Liver (tissue), 9 donors: Measurements from ENCODE around the gene CREBL2. TPM values are rescaled to one million over a fixed set of nuclear protein-coding genes. Genes with fewer than 3 reads are reported as not detected.
"Not testable (repeated sequence)": the region's sequence is repeated elsewhere in the genome, so short reads cannot be mapped to it uniquely, and the experiment has no call there.

Experiments used
- DNase-seq: peaks from one replicate; pipeline ENCODE4 v3.0.0-alpha.2; 2017; ENCODE audit warnings: low spot score
- H3K27ac ChIP-seq, 2 donors: one replicate each; pipeline ENCODE4 v1.7.0; 2013; ENCODE audit warnings: inconsistent platforms in 2 of 2, low read length in 2 of 2, control low read depth in 1 of 2, low read depth in 1 of 2, mild to moderate bottlenecking in 1 of 2
- H3K27me3 ChIP-seq, 4 donors: one replicate each; pipeline versions ENCODE4 v1.6.1 to v1.7.0; 2013; ENCODE audit warnings: low read length in 3 of 4, inconsistent platforms in 1 of 4, mild to moderate bottlenecking in 1 of 4, moderate library complexity in 1 of 4; ENCODE audit not compliant: control insufficient read depth in 4 of 4, insufficient read depth in 4 of 4
- H3K36me3 ChIP-seq, 4 donors: one replicate each; pipeline versions ENCODE4 v1.6.1 to v1.7.0; 2013; ENCODE audit warnings: low read length in 3 of 4, mild to moderate bottlenecking in 3 of 4, low read depth in 1 of 4, moderate library complexity in 1 of 4; ENCODE audit not compliant: control insufficient read depth in 4 of 4, insufficient read depth in 3 of 4
- H3K4me1 ChIP-seq, 4 donors: one replicate each; pipeline versions ENCODE4 v1.6.1 to v1.7.0; 2013; ENCODE audit warnings: low read length in 3 of 4, mild to moderate bottlenecking in 3 of 4, moderate library complexity in 1 of 4; ENCODE audit not compliant: control insufficient read depth in 4 of 4, insufficient read depth in 4 of 4
- H3K4me3 ChIP-seq, 3 donors: one replicate each; pipeline versions ENCODE4 v1.6.1 to v1.7.0; 2013; ENCODE audit warnings: low read length in 3 of 3, control low read depth in 1 of 3, low read depth in 1 of 3, mild to moderate bottlenecking in 1 of 3
- H3K9ac ChIP-seq, 2 donors: one replicate each; pipeline ENCODE4 v1.7.0; 2013; ENCODE audit warnings: low read length in 2 of 2, mild to moderate bottlenecking in 2 of 2, moderate library complexity in 2 of 2, control low read depth in 1 of 2, low read depth in 1 of 2
- H3K9me3 ChIP-seq, 4 donors: one replicate each; pipeline versions ENCODE4 v1.6.1 to v1.7.0; 2013; ENCODE audit warnings: low read length in 3 of 4; ENCODE audit not compliant: control insufficient read depth in 4 of 4
- ATF3 ChIP-seq: IDR thresholded peaks from 2 replicates; pipeline ENCODE4 v1.6.1; 2016; ENCODE audit warnings: antibody characterized with exemption
- CTCF ChIP-seq: fragments of 150-350 bp; IDR thresholded peaks from 2 replicates; pipeline ENCODE4 v1.5.1; 2017; ENCODE audit warnings: improper control_type of control experiment, low read depth, low read length; ENCODE audit not compliant: missing input control
- FOXA1 ChIP-seq: IDR thresholded peaks from 2 replicates; pipeline ENCODE4 v1.6.1; 2016; ENCODE audit warnings: antibody characterized with exemption
- FOXA2 ChIP-seq: IDR thresholded peaks from 2 replicates; pipeline ENCODE4 v1.6.1; 2016; ENCODE audit warnings: antibody characterized with exemption
- GABPA ChIP-seq, 2 donors: IDR thresholded peaks in 1 of 2; conservative IDR thresholded peaks in 1 of 2; 2 replicates each; pipeline ENCODE4 v1.6.1; 2016; ENCODE audit warnings: antibody characterized with exemption in 2 of 2, mild to moderate bottlenecking in 1 of 2, moderate library complexity in 1 of 2
- HNF4A ChIP-seq, 2 donors: conservative IDR thresholded peaks; 2 replicates each; pipeline ENCODE4 v1.6.1; 2016; ENCODE audit warnings: antibody characterized with exemption in 2 of 2, mild to moderate bottlenecking in 2 of 2
- HNF4G ChIP-seq: IDR thresholded peaks from 2 replicates; pipeline ENCODE4 v1.6.1; 2016; ENCODE audit warnings: antibody characterized with exemption
- JUND ChIP-seq, 2 donors: IDR thresholded peaks; 2 replicates each; pipeline ENCODE4 v1.6.1; 2016; ENCODE audit warnings: antibody characterized with exemption in 2 of 2
- MAX ChIP-seq: IDR thresholded peaks from 2 replicates; pipeline ENCODE4 v1.6.1; 2016; ENCODE audit warnings: antibody characterized with exemption
- NR2F2 ChIP-seq: IDR thresholded peaks from 2 replicates; pipeline ENCODE4 v1.6.1; 2016; ENCODE audit warnings: antibody characterized with exemption
- RAD21 ChIP-seq, 2 donors: IDR thresholded peaks; 2 replicates each; pipeline ENCODE4 v1.6.1; 2016; ENCODE audit warnings: antibody characterized with exemption in 2 of 2, mild to moderate bottlenecking in 2 of 2
- REST ChIP-seq: IDR thresholded peaks from 2 replicates; pipeline ENCODE4 v1.6.1; 2016; ENCODE audit warnings: antibody characterized with exemption, mild to moderate bottlenecking
- RXRA ChIP-seq, 2 donors: IDR thresholded peaks; 2 replicates each; pipeline ENCODE4 v1.6.1; 2017 to 2018; ENCODE audit warnings: antibody characterized with exemption in 2 of 2, mild to moderate bottlenecking in 1 of 2
- SP1 ChIP-seq: IDR thresholded peaks from 2 replicates; pipeline ENCODE4 v1.6.1; 2018; ENCODE audit warnings: antibody characterized with exemption, mild to moderate bottlenecking
- TAF1 ChIP-seq: conservative IDR thresholded peaks from 2 replicates; pipeline ENCODE4 v1.6.1; 2016; ENCODE audit warnings: antibody characterized with exemption, mild to moderate bottlenecking
- YY1 ChIP-seq: IDR thresholded peaks from 2 replicates; pipeline ENCODE4 v1.6.1; 2016; ENCODE audit warnings: antibody characterized with exemption, mild to moderate bottlenecking
- ZBTB33 ChIP-seq: IDR thresholded peaks from 2 replicates; pipeline ENCODE4 v1.6.1; 2016; ENCODE audit warnings: antibody characterized with exemption
- WGBS: extraction: QIAGEN DNeasy Blood & Tissue Kit; methylation state at CpG from one replicate; pipeline ENCODE4 v1.1.7; 2013; 5-methylcytosine and 5-hydroxymethylcytosine counted together
- polyA plus RNA-seq, 2 donors: library from polyadenylated mRNA; stranded (reverse) in 1 of 2; unstranded in 1 of 2; fragments of 200-250 nt in 1 of 2; fragments of >200 nt in 1 of 2; fragmentation: Nextera tagmentation in 1 of 2; extraction: Ambion mirVana in 1 of 2; gene quantifications; one replicate each; pipeline versions ENCODE4 v1.2.1 to v1.2.3, GENCODE V29; 2013 to 2015
- total RNA-seq, 2 donors: library from RNA; depleted of rRNA; stranded (reverse); fragments of >200 nt; gene quantifications; one replicate each; pipeline ENCODE4 v1.2.3, GENCODE V29; 2014
- donor health status: healthy.
- donor health status: healthy.
- donor health status: healthy.
- donor health status: healthy.
- donor health status: healthy.

Gene CREBL2
- total and polyA plus RNA-seq, 4 donors, result 14.6 to 27.4 (median 19.0) TPM

- DNase-seq, result no peak
- Histone ChIP-seq H3K4me3 (no peak overlapping the region), H3K4me1 (no peaks in the 10 kb centered on the region), H3K27me3 (no peaks in the 10 kb centered on the region), H3K9me3 (no peaks in the 10 kb centered on the region), H3K27ac (no peak overlapping the region), H3K36me3 (no peaks in the 10 kb centered on the region), H3K9ac (no peak overlapping the region)
- 85% methylated on average over 3 of the region's 3 CpGs for WGBS
- no peak for TF ChIP-seq GABPA (IDR thresholded peaks at IDR 0.05 in 1 of 2, conservative IDR thresholded peaks at IDR 0.05 in 1 of 2)
- no peak for TF ChIP-seq ATF3
- TF ChIP-seq HNF4G, result no peak
- TF ChIP-seq FOXA1, result no peak
- no peak for TF ChIP-seq ZBTB33
- no peak for TF ChIP-seq NR2F2
- no peak for TF ChIP-seq HNF4A (conservative IDR thresholded peaks at IDR 0.05)
- no peak for TF ChIP-seq RAD21 (IDR thresholded peaks at IDR 0.05)
- TF ChIP-seq JUND (IDR thresholded peaks at IDR 0.05), result no peak
- TF ChIP-seq CTCF, result no peak
- TF ChIP-seq SP1, result no peak
- TF ChIP-seq MAX, result no peak
- no peak for TF ChIP-seq FOXA2
- TF ChIP-seq RXRA (IDR thresholded peaks at IDR 0.05), result no peak
- TF ChIP-seq TAF1, result no peak
- no peak for TF ChIP-seq YY1
- TF ChIP-seq REST, result no peak
Observed at GRCh38 chr12:12592930-12593329, 18.7 kb upstream of the CREBL2 start.

- H3K9me3 ChIP-seq, H3K4me3 ChIP-seq, DNase-seq, H3K27ac ChIP-seq, H3K36me3 ChIP-seq, H3K9ac ChIP-seq, H3K27me3 ChIP-seq, H3K4me1 ChIP-seq: not testable (repeated sequence)
- 99% methylated on average over 2 of the region's 2 CpGs for WGBS
Observed at GRCh38 chr12:12595929-12596328, 15.7 kb upstream of the CREBL2 start.

GRCh38 chr12:12596598-12596997 is 15.1 kb upstream of the CREBL2 start:
- not testable (repeated sequence) for H3K9me3 ChIP-seq, DNase-seq, H3K9ac ChIP-seq, H3K4me1 ChIP-seq, H3K27ac ChIP-seq, H3K36me3 ChIP-seq, H3K4me3 ChIP-seq, H3K27me3 ChIP-seq
- WGBS, result 89% methylated on average over 3 of the region's 3 CpGs
